ENCODE results near the gene DBH.

Gene DBH

DNA sequence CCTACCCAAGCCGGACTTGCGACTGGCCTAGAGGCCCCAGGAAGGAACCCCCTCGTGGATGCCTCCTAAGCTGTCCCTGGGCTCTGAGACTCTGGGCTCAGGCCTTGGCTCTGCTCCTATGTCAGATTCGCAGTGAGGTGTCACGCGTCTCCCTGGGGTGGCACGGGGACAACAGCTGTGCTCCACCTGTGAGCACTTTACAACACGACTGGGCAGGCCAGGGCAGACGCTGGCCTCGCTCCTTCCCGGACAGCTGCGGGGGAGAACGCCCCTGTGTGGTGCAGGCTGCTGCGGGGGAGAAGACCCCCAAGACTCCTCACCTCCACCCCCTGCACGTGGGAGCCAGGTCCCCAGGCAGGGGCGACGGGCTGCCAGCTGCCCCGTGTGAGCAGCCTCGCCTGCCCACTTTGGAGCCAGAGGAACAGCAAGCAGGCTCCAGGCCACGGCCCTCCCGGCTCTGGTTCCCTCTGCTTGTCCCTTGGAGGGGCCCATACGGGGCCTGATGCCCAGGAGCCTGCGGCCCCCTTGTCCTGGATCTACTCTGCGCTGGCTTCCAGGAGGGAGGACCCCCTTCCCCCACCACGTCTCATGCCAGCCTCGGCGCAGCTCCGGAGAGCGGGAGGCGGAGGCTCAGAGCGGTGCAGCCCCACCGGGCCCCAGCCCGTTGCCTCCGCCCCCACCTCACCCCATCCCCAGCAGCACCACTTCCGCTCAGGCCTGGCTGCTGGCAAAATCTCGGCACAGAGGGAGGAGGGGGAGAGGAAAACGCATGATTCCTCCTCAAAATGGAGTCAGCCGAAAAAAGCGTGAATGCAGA lies 66.0 kb downstream of the DBH start:
- no peak for DNase-seq (ENCODE audit: low spot score)

DNA sequence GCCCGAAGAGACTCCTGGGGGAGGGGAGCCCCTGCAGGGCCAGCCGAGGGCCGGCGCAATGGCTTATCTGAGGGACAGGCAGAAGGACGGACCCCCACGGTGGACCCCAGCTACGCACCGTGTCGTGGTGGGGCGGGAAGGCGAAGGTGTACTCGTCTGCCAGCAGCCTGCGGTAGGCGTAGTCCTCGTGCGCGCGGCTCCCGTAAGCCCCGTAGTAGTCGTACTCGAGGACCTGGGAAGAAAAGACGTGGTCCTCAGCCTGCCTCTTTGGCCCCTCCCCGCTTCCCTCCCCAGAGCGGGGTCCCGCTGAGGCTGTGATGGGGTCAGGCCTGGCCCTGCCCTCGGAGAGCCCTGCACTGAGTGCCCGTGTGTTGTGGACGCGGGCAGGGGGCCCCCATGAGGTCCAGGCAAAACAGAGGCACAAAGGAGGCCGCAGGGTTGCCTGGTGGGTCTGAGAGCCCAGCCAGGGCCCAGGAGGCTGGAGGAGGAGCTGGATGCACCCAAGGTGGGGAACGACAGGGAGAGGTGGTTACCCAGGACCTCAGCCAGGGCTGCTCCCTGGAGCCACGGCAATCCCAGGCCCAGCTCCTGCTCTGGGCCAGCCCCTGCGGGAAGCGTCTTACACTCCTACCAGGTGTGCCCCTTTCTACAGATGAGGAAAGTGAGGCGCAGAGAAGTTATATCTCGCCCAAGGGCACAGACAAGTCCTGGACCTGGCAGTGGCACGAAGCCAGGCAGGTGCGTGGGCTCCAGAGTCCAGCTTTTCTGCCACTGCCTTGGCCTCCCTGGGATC lies 66.8 kb downstream of the DBH start:
- no peak for DNase-seq (ENCODE audit: low spot score)

DNA sequence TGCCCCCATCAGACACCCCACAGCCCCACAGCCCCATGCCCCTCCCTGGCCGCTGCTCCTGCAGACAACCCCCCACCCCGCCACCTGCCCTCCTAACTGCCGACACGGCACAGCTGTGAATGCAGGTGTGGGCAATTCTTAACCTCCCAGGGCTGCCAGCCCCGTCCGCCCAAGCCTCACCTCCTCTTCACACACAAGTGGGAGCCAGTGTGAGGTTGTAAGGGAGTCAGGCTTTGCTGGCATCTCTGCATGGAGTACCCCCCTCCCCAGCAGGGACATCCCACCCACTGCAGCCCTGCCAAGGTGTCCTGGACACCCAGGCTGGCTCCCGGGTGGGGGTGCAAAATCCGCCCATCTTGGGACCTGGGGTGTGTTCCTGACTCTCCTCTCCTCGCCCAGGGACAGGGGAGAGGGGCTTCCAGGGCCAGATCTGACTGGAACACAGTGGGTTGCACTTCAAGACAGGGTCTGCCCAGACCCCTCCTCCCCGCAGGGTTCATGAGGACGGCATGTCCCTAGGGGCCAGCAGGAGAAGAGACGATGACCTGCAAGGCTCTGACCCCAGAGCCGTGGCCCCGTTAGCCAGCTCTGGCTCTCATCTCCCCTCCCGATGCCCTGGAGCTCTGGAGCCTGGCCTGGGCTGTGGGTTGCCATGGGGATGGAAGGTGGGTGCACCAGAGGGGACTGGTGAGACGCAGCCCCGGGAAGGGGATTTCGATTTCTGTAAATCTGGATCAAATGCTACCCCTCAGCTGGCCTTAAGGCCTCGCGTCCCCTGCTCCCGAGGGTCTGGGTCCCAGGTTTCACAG lies 67.6 kb downstream of the DBH start:
- DNase-seq (ENCODE audit: low spot score) = no peak

DNA sequence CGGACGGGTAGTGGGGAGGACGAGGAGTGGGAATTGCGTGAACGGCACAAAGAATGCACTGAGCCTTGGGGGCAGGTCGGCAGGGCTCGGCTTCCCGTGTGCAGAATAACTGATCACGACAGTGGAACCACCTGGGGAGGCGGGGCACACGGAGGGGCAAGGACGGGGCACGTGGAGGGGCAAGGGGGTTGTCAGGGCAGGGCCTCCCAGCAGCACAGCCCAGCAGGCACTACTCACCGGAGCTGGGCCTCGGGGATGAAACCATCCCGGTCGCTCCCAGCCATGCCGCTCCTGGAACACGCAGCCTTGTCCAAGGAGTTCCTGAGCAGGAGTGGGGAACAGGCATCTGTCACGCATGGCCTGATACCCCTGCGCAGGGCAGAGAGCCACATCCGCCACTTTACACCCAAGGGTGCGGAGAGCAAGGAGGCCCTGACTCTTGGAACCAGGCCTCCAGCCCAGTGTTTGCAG lies 68.6 kb downstream of the DBH start:
- DNase-seq (ENCODE audit: low spot score) = no peak

DNA sequence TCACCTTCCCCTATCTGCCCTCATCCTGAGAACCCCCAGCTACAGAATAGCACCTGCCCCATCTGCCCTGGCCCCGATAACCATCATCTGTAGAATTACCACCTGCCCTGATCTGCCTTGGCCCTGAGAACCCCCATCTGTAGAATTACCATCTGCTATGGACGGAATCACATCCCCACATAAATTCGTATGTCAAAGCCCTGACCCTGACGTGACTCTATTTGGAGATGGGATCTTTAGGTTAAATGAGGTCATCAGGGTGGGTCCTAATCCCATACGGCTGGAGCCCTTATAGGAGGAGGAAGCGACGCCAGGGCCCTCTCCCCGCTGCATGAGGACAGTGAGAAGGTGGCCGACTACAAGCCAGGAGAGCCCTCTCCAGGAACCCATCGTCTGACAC lies 69.4 kb downstream of the DBH start:
- DNase-seq (ENCODE audit: low spot score) = no peak

DNA sequence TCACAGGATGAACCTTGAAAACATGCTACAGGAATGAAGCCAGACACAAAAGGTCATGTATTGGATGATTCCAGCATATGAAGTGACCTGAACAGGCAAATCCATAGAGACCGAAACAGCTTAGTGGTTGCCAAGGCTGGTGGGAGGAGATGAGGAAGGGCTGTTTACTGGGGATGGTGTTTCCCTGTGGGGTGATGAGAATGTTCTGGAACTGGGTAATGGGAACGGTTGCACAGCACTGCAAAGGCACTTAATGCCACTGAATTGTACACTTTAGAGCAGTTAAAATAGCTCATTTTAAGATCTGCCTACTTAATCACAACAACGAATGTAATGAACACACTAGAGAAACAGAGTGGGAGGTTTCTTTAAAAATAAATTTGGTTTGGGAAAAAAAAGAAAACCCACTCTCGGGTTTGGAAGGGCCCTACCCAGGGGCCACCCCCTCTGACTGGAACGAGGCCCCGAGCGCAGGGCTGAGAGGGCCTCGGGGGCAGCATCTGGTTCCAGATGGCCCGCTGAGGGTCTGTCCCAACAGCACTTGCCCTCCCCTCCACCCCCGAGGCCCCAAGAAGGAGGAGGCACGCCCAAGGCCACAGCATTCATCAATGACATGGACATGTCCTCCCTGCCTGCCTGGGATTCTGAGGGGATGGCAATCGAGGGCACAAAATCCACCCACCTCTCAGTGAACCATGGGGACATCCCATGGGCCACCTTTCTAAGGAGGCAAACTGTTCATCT lies 70.3 kb downstream of the DBH start:
- no peak for DNase-seq (ENCODE audit: low spot score)

DNA sequence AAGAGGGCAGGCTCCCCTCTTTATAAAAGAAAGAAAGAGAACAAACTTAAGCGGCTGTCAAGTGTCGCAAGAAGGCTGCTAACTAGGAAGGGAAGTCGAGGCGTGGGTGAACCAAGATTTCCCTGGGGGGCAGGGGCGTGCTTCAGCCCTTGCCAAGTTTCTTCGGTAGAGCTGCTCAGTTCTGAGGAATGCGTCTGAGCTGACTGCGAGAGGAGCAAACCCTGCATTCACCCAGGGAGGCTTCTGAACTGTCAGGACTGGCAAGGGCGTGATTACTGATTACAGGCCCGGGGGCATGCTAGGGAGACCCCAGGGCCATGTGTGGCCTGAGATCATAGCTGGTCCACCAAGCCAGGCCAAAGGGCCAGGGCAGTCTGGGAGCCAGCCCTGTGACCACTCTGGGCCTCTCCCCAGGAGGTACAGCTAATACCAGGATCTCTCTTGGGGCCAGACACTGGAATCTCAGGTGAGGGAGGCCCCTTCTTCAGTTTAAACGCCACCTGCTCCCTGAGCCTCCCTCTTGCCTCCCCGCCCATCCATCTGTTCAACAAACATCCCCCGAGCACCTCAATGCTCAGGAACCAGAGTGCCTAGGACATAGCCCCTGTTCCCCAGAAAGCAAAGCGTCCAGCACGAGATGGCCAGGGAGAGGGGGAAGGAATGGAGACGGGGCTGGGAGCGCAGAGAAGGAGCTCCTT lies 71.1 kb downstream of the DBH start:
- no peak for DNase-seq (ENCODE audit: low spot score)

DNA sequence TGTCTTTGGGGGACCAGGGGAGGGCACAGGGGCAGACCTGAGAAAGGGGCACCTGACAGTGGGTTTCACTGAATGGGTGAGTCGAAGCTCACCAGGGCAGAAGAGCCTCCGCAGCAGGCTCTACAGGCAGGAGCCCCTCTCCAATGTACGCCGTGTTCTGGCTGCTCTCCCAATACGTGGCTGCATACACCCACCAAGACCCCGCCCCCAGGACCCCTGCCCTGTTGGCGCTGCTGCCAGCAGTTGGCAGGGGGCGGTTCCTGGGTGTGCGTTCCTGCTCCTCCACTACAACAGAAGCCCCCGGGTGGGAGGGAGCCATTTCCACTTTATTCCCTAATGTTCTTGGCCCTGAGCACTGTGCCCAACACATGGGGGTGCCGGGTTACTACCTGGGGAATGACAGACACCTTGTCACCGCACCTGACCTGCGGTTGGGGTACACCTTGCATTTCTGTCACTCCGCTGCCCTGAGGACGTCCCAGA lies 71.6 kb downstream of the DBH start:
- DNase-seq (ENCODE audit: low spot score) = no peak

DNA sequence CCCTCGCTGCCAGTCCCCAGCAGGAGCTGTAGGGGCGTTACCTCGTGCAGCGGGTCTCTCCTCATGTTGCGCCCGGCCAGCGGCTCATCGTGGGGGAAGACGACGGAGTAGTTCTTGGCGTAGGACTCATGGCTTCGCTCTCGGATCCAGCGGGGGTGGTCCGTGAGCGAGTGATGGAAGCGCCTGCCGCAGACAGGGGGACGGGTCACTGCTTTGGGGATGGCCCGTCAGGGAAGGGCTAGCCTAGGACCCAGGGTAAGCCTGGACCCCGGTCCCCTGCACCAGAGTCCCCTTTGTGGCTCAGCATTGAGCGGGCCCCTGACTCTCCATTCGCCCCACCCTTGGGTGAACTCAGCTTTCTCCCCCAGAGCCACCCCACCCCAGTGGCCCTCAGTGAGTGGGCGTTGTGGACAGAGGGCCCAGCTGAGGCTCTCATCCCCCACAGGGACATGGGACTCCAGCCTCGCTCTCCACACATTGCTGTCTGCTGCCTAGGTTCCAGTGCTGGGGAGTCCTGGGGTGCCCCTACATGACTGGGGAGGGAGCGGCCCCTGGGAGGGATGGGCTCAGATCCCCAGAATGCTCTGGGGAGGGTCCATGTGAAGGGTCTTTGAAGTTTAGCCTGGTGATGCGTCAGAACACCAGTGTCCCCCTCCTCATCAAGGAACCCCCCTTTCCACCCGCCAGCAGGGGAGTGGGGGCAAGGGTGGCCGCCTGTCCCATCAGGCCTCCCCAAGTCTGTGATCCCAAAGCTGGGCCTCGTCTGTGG lies 72.3 kb downstream of the DBH start:
- DNase-seq (ENCODE audit: low spot score) = no peak
